Measurements from ENCODE around the gene KDM1A.

- TF ChIP-seq CTCF (conservative IDR thresholded peaks at IDR 0.05 in 1 of 2, IDR thresholded peaks at IDR 0.05 in 1 of 2; ENCODE audit: extremely low read depth in 1 of 2, insufficient read depth in 1 of 2, low read depth in 1 of 2, low read length in 2 of 2) (no peak), EZH2 (IDR thresholded peaks at IDR 0.05; ENCODE audit: borderline replicate concordance, low read length) (no peak)
Measured at GRCh38 chr1:23129846-23130245, 110.6 kb downstream of the KDM1A start.
